ENCODE data around the gene CDC42EP2.

The CDC42EP2 gene

GRCh38 chr11:65362320-65362931 lies 47.8 kb downstream of the CDC42EP2 start:
- no peak for DNase-seq

GRCh38 chr11:65362966-65363365 lies 48.3 kb downstream of the CDC42EP2 start:
- DNase-seq: no peak

GRCh38 chr11:65363770-65364169 lies 49.1 kb downstream of the CDC42EP2 start:
- no peak for DNase-seq

- DNase-seq: peak; percentile 55
Observed at GRCh38 chr11:65366340-65366773, 51.7 kb downstream of the CDC42EP2 start.

- DNase-seq: no peak
Observed at GRCh38 chr11:65370659-65371049, 56.0 kb downstream of the CDC42EP2 start.
